GM12873 (cell line): ENCODE data around the gene CGB1.

ENCODE experiments used
- TF ChIP-seq, protein P1 (sequence below): IDR thresholded peaks from 2 replicates; pipeline ENCODE4 v1.5.1; 2012; ENCODE audit warnings: low read depth, mild to moderate bottlenecking, moderate library complexity, low read length, control low read depth; ENCODE audit not compliant: insufficient read depth; ENCODE audit errors: missing control alignments

Gene CGB1

DNA sequence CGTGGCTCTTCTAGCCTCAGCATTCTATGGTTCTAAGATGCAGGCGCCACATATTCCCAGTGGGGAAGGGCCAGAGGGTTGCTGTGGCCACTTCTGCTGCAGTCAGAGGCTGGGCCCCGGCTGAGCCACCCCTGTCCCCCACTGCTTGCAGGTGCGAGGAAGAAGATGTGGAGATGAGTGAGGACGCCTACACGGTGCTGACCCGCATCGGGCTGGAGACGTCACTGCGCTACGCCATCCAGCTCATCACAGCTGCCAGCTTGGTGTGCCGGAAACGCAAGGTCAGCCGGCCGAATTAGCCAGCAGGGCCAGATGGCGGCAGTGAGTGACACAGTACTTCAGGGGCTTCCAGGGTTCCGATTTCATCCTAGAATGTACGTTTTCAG lies 21.8 kb downstream of the CGB1 start:
- TF ChIP-seq, protein P1, sequence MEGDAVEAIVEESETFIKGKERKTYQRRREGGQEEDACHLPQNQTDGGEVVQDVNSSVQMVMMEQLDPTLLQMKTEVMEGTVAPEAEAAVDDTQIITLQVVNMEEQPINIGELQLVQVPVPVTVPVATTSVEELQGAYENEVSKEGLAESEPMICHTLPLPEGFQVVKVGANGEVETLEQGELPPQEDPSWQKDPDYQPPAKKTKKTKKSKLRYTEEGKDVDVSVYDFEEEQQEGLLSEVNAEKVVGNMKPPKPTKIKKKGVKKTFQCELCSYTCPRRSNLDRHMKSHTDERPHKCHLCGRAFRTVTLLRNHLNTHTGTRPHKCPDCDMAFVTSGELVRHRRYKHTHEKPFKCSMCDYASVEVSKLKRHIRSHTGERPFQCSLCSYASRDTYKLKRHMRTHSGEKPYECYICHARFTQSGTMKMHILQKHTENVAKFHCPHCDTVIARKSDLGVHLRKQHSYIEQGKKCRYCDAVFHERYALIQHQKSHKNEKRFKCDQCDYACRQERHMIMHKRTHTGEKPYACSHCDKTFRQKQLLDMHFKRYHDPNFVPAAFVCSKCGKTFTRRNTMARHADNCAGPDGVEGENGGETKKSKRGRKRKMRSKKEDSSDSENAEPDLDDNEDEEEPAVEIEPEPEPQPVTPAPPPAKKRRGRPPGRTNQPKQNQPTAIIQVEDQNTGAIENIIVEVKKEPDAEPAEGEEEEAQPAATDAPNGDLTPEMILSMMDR = no peak

GRCh38 chr19:49014123-49014869 lies 22.4 kb downstream of the CGB1 start:
- TF ChIP-seq, protein P1 = no peak

GRCh38 chr19:49011194-49011593 lies 25.5 kb downstream of the CGB1 start:
- TF ChIP-seq, protein P1 = no peak

DNA sequence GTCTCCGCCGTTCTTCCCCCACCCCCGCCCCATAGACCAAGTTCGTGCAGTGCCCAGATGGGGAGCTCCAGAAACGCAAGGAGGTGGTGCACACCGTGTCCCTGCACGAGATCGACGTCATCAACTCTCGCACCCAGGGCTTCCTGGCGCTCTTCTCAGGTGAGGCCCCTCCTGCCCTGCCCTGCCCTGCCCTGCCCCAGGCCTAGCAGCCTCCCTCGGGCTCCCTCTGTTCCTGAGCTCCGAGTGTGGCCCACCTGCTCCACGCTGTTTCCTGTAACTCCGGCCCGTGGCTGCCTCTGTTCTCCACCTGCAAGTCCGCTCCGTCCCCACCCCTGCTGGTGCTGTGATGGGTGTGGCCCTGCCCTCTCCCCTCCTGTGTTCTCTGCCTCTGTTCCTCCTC lies 26.2 kb downstream of the CGB1 start:
- TF ChIP-seq, protein P1 = no peak

- TF ChIP-seq, protein P1 = no peak
These were observed 26.9 kb downstream of the CGB1 start for GRCh38 chr19:49009828-49010227.

GRCh38 chr19:49006905-49007304 lies 29.8 kb downstream of the CGB1 start:
- TF ChIP-seq, protein P1 = no peak

GRCh38 chr19:49004964-49005614 lies 31.6 kb downstream of the CGB1 start:
- TF ChIP-seq, protein P1 = no peak
